Neural progenitor cell (in vitro differentiated cells): ENCODE results near the gene MOB2. TPM values are rescaled to one million over a fixed set of nuclear protein-coding genes. Genes with fewer than 3 reads are reported as not detected.
A peak's percentile ranks its signal among the peaks of the same experiment; 100 is the strongest.

ENCODE experiments used
- DNase-seq: peaks from one replicate; pipeline ENCODE4 v3.0.0-alpha.2; 2016; ENCODE audit warnings: low spot score
- H2AFZ ChIP-seq: fragments of 200-600 bp; sonication (generic); replicated peaks from 2 replicates; pipeline ENCODE4 v1.6.1; 2016; ENCODE audit warnings: antibody characterized with exemption
- H3F3A ChIP-seq: fragments of 200-600 bp; sonication (generic); 2 replicates; pipeline ENCODE4 v1.6.1; 2016; ENCODE audit warnings: antibody characterized with exemption, low read depth
- H3K27ac ChIP-seq: fragments of 200-600 bp; sonication (generic); 2 replicates; pipeline ENCODE4 v1.5.1; 2016; ENCODE audit warnings: mild to moderate bottlenecking
- H3K27me3 ChIP-seq: fragments of 200-600 bp; sonication (generic); 2 replicates; pipeline ENCODE4 v1.6.1; 2016; ENCODE audit warnings: mild to moderate bottlenecking, moderate library complexity
- H3K36me3 ChIP-seq: fragments of 200-600 bp; sonication (generic); 2 replicates; pipeline ENCODE4 v1.5.1; 2016
- H3K4me1 ChIP-seq: fragments of 200-600 bp; sonication (generic); 2 replicates; pipeline ENCODE4 v1.6.1; 2016; ENCODE audit warnings: mixed run types
- H3K4me2 ChIP-seq: fragments of 200-600 bp; sonication (generic); 2 replicates; pipeline ENCODE4 v1.6.1; 2016
- H3K4me3 ChIP-seq: fragments of 200-600 bp; sonication (generic); 2 replicates; pipeline ENCODE4 v1.5.1; 2016
- H3K79me2 ChIP-seq: fragments of 200-600 bp; sonication (generic); 2 replicates; pipeline ENCODE4 v1.6.1; 2016; ENCODE audit warnings: low read depth
- H3K9ac ChIP-seq: fragments of 200-600 bp; sonication (generic); 2 replicates; pipeline ENCODE4 v1.6.1; 2016
- H3K9me3 ChIP-seq: fragments of 200-600 bp; sonication (generic); 2 replicates; pipeline ENCODE4 v1.5.1; 2016; ENCODE audit warnings: low read depth
- H4K20me1 ChIP-seq: fragments of 200-600 bp; sonication (generic); 2 replicates; pipeline ENCODE4 v1.6.1; 2016; ENCODE audit warnings: low read depth
- H3K27ac Mint-ChIP-seq: 3 replicates; pipeline ENCODE4 v1.8.0; 2021; ENCODE audit warnings: mixed read lengths
- H3K27me3 Mint-ChIP-seq: 2 replicates; pipeline ENCODE4 v1.8.0; 2022; ENCODE audit warnings: low read depth, mild to moderate bottlenecking, inconsistent platforms, moderate library complexity, mixed read lengths; ENCODE audit not compliant: insufficient read depth
- H3K36me3 Mint-ChIP-seq: 3 replicates; pipeline ENCODE4 v1.8.0; 2021; ENCODE audit warnings: mixed read lengths
- H3K4me1 Mint-ChIP-seq: 3 replicates; pipeline ENCODE4 v1.8.0; 2021; ENCODE audit warnings: mixed read lengths
- H3K4me3 Mint-ChIP-seq: 3 replicates; pipeline ENCODE4 v1.8.0; 2021; ENCODE audit warnings: mild to moderate bottlenecking, moderate library complexity, mixed read lengths
- H3K9me3 Mint-ChIP-seq: 3 replicates; pipeline ENCODE4 v1.8.0; 2020; ENCODE audit warnings: mixed read lengths
- CTCF ChIP-seq: fragments of 200-600 bp; sonication (generic); IDR thresholded peaks from 2 replicates; pipeline ENCODE4 v1.5.1; 2017; ENCODE audit warnings: antibody characterized with exemption, mild to moderate bottlenecking
- EZH2 ChIP-seq: fragments of 200-600 bp; sonication (generic); IDR thresholded peaks from 2 replicates; pipeline ENCODE4 v1.6.1; 2017; ENCODE audit warnings: antibody characterized with exemption, mild to moderate bottlenecking, moderate library complexity
- EZH2phosphoT487 ChIP-seq: fragments of 200-600 bp; sonication (generic); IDR thresholded peaks from 2 replicates; pipeline ENCODE4 v1.6.1; 2017; ENCODE audit warnings: antibody characterized with exemption
- total RNA-seq: library from RNA; depleted of rRNA; stranded (reverse); fragments of >200 nt; gene quantifications from 2 replicates; pipeline ENCODE4 v1.2.3, GENCODE V29; 2015; ENCODE audit warnings: low replicate concordance

Gene MOB2
- total RNA-seq, 1 donor from 2014 or later, result 8.0 TPM

- H3K9me3 Mint-ChIP-seq, result peaks cover 16% of the 10 kb centered on the region
- Histone ChIP-seq H2AFZ (no peak overlapping the region), H4K20me1 (peaks cover 14% of the 10 kb centered on the region), H3K36me3 (no peaks in the 10 kb centered on the region), H3K27me3 (no peaks in the 10 kb centered on the region), H3K79me2 (peaks cover 20% of the 10 kb centered on the region), H3K4me3 (no peak overlapping the region), H3K4me1 (no peaks in the 10 kb centered on the region), H3K9me3 (no peaks in the 10 kb centered on the region), H3F3A (no peaks in the 10 kb centered on the region), H3K4me2 (no peak overlapping the region), H3K9ac (no peak overlapping the region), H3K27ac (no peak overlapping the region)
- H3K4me3 Mint-ChIP-seq, result no peak overlapping the region
- H3K27me3 Mint-ChIP-seq, result peaks cover 2% of the 10 kb centered on the region
- no peak overlapping the region for H3K27ac Mint-ChIP-seq
- peaks cover 2% of the 10 kb centered on the region for H3K4me1 Mint-ChIP-seq
- TF ChIP-seq EZH2phosphoT487 (no peak), CTCF (no peak), EZH2 (no peak)
- peaks cover 2% of the 10 kb centered on the region for H3K36me3 Mint-ChIP-seq
- DNase-seq, result no peak
These were observed 4.8 kb upstream of the MOB2 start for GRCh38 chr11:1491379-1491778.

- TF ChIP-seq EZH2phosphoT487, result no peak
- TF ChIP-seq CTCF, result no peak
- no peak for TF ChIP-seq EZH2
- H3K27ac Mint-ChIP-seq, result no peak overlapping the region
- peaks cover 11% of the 10 kb centered on the region for H3K9me3 Mint-ChIP-seq
- Histone ChIP-seq H3K4me2 (no peak overlapping the region), H3K27me3 (no peaks in the 10 kb centered on the region), H3K4me3 (no peak overlapping the region), H2AFZ (no peak overlapping the region), H4K20me1 (peaks cover 18% of the 10 kb centered on the region), H3K27ac (no peak overlapping the region), H3F3A (no peaks in the 10 kb centered on the region), H3K79me2 (peaks cover 18% of the 10 kb centered on the region), H3K36me3 (no peaks in the 10 kb centered on the region), H3K9me3 (no peaks in the 10 kb centered on the region), H3K9ac (no peak overlapping the region), H3K4me1 (no peaks in the 10 kb centered on the region)
- peaks cover 2% of the 10 kb centered on the region for H3K4me1 Mint-ChIP-seq
- DNase-seq, result no peak
- peaks cover 2% of the 10 kb centered on the region for H3K27me3 Mint-ChIP-seq
- H3K36me3 Mint-ChIP-seq, result peaks cover 2% of the 10 kb centered on the region
- H3K4me3 Mint-ChIP-seq, result no peak overlapping the region
These were observed 4.1 kb upstream of the MOB2 start for GRCh38 chr11:1490651-1491050.

GRCh38 chr11:1488575-1489180 is 2.1 kb upstream of the MOB2 start:
- Mint-ChIP-seq H3K36me3 (no peaks in the 10 kb centered on the region), H3K27me3 (peaks cover 2% of the 10 kb centered on the region), H3K4me1 (peaks cover 5% of the 10 kb centered on the region), H3K4me3 (no peak overlapping the region), H3K27ac (peak overlapping the region; percentile 33), H3K9me3 (peaks cover under 1% of the 10 kb centered on the region)
- Histone ChIP-seq H4K20me1 (peaks cover 34% of the 10 kb centered on the region), H3K79me2 (peaks cover 13% of the 10 kb centered on the region), H3K4me2 (no peak overlapping the region), H3K36me3 (no peaks in the 10 kb centered on the region), H3K4me3 (no peak overlapping the region), H3K27me3 (no peaks in the 10 kb centered on the region), H3K4me1 (no peaks in the 10 kb centered on the region), H2AFZ (no peak overlapping the region), H3K9me3 (no peaks in the 10 kb centered on the region), H3K27ac (no peak overlapping the region), H3F3A (no peaks in the 10 kb centered on the region), H3K9ac (no peak overlapping the region)
- no peak for DNase-seq
- no peak for TF ChIP-seq CTCF
- TF ChIP-seq EZH2, result no peak
- no peak for TF ChIP-seq EZH2phosphoT487
